RWPE2 (cell line): ENCODE data around the gene DUSP8.

ENCODE experiments used
- ATAC-seq: fragments of 200-7000 bp; cut with Tn5 transposase; 3 replicates; pipeline ENCODE4 v1.9.1; 2021; ENCODE audit warnings: low read depth
- DNase-seq: peaks from one replicate; pipeline ENCODE4 v3.0.0-alpha.2; 2020; ENCODE audit warnings: low spot score
- H3K27ac ChIP-seq: fragments of 450-650 bp; 2 replicates; pipeline ENCODE4 v1.5.1; 2017; ENCODE audit warnings: mild to moderate bottlenecking; ENCODE audit not compliant: poor library complexity, severe bottlenecking
- H3K27me3 ChIP-seq: fragments of 250-450 bp; sonication (Bioruptor Pico); 2 replicates; pipeline ENCODE4 v1.5.1; 2021; ENCODE audit warnings: mild to moderate bottlenecking, moderate library complexity; ENCODE audit not compliant: insufficient read depth, poor library complexity, severe bottlenecking
- H3K36me3 ChIP-seq: fragments of 250-450 bp; sonication (Bioruptor Pico); 2 replicates; pipeline ENCODE4 v1.5.1; 2020; ENCODE audit warnings: low read depth, mild to moderate bottlenecking, moderate library complexity
- H3K4me1 ChIP-seq: fragments of 250-450 bp; sonication (Bioruptor Pico); 2 replicates; pipeline ENCODE4 v1.5.1; 2021; ENCODE audit warnings: mild to moderate bottlenecking, moderate library complexity; ENCODE audit not compliant: insufficient read depth, poor library complexity, severe bottlenecking
- H3K4me3 ChIP-seq: fragments of 250-450 bp; sonication (Bioruptor Pico); 2 replicates; pipeline ENCODE4 v1.5.1; 2021; ENCODE audit warnings: mild to moderate bottlenecking, moderate library complexity; ENCODE audit not compliant: severe bottlenecking
- H3K9me3 ChIP-seq: fragments of 250-450 bp; sonication (Bioruptor Pico); 2 replicates; pipeline ENCODE4 v1.5.1; 2021; ENCODE audit warnings: mild to moderate bottlenecking, moderate library complexity; ENCODE audit not compliant: severe bottlenecking
- CTCF ChIP-seq: fragments of 450-650 bp; IDR thresholded peaks from one replicate; pipeline ENCODE4 v1.5.1; 2017; ENCODE audit warnings: mild to moderate bottlenecking, moderate library complexity; ENCODE audit not compliant: poor library complexity, severe bottlenecking

DUSP8 gene

GRCh38 chr11:1558775-1559110, 13.3 kb downstream of the DUSP8 start:
- Histone ChIP-seq H3K9me3 (no peaks in the 10 kb centered on the region), H3K4me3 (peak overlapping the region; percentile 0), H3K27ac (peak overlapping the region; percentile 80), H3K27me3 (peaks cover 2% of the 10 kb centered on the region), H3K4me1 (peaks cover 26% of the 10 kb centered on the region), H3K36me3 (no peaks in the 10 kb centered on the region)
- DNase-seq (peak; percentile 49), ATAC-seq (peak; percentile 6)
- no peak for TF ChIP-seq CTCF

- Histone ChIP-seq H3K27me3 (peaks cover 4% of the 10 kb centered on the region), H3K4me3 (peak overlapping the region; percentile 0)
Observed at GRCh38 chr11:1557904-1558774, 13.9 kb downstream of the DUSP8 start.

GRCh38 chr11:1557051-1557884, 14.8 kb downstream of the DUSP8 start:
- Histone ChIP-seq H3K4me1 (peaks cover 27% of the 10 kb centered on the region), H3K9me3 (no peaks in the 10 kb centered on the region), H3K36me3 (no peaks in the 10 kb centered on the region), H3K27ac (peak overlapping the region; percentile 80), H3K27me3 (peaks cover 4% of the 10 kb centered on the region), H3K4me3 (no peak overlapping the region)
- DNase-seq (no peak), ATAC-seq (no peak)
- no peak for TF ChIP-seq CTCF

More at GRCh38 chr11:1557904-1558774, 13.9 kb downstream of the DUSP8 start:
- ATAC-seq = peak; percentile 24; the same call in 2 of the 3 replicates
- DNase-seq = no peak
- H3K36me3 ChIP-seq = no peaks in the 10 kb centered on the region
- no peak for TF ChIP-seq CTCF
- peak overlapping the region; percentile 80 for H3K27ac ChIP-seq
- H3K4me1 ChIP-seq = peaks cover 27% of the 10 kb centered on the region
- H3K9me3 ChIP-seq = no peaks in the 10 kb centered on the region

GRCh38 chr11:1556278-1556902, 15.7 kb downstream of the DUSP8 start:
- TF ChIP-seq CTCF = no peak
- DNase-seq = no peak
- H3K27ac ChIP-seq = no peak overlapping the region
- no peak overlapping the region for H3K4me3 ChIP-seq
- peaks cover 4% of the 10 kb centered on the region for H3K27me3 ChIP-seq
- H3K9me3 ChIP-seq = no peaks in the 10 kb centered on the region
- peaks cover 27% of the 10 kb centered on the region for H3K4me1 ChIP-seq
- H3K36me3 ChIP-seq = no peaks in the 10 kb centered on the region
- ATAC-seq = no peak
